Omental fat pad (tissue), 4 donors: ENCODE data around the gene ERCC3. TPM values are rescaled to one million over a fixed set of nuclear protein-coding genes. Genes with fewer than 3 reads are reported as not detected.
"Not testable (repeated sequence)": the region's sequence is repeated elsewhere in the genome, so short reads cannot be mapped to it uniquely, and the experiment has no call there.

Source experiments
- ATAC-seq: fragments of 150-250 bp; one replicate; pipeline ENCODE4 v1.9.1; 2016; ENCODE audit warnings: mild to moderate bottlenecking, moderate library complexity; ENCODE audit not compliant: low FRiP score
- DNase-seq: peaks from one replicate; pipeline ENCODE4 v3.0.0-alpha.2; 2019; ENCODE audit warnings: low spot score
- total RNA-seq, 4 donors: library from RNA; depleted of rRNA; stranded (reverse); fragments of >200 nt; gene quantifications; one replicate each; pipeline ENCODE4 v1.1.0, GENCODE V29; 2016
- TF ChIP-seq, protein P1 (sequence below), 3 donors: fragments of 450-650 bp; IDR thresholded peaks; one replicate each; pipeline ENCODE4 v1.5.1; 2016 to 2017; ENCODE audit warnings: antibody characterized with exemption in 3 of 3, mild to moderate bottlenecking in 3 of 3, moderate library complexity in 2 of 3

ERCC3 gene
- total RNA-seq, 4 donors from 2014 or later, result 27.7 to 58.8 (median 37.5) TPM

DNA sequence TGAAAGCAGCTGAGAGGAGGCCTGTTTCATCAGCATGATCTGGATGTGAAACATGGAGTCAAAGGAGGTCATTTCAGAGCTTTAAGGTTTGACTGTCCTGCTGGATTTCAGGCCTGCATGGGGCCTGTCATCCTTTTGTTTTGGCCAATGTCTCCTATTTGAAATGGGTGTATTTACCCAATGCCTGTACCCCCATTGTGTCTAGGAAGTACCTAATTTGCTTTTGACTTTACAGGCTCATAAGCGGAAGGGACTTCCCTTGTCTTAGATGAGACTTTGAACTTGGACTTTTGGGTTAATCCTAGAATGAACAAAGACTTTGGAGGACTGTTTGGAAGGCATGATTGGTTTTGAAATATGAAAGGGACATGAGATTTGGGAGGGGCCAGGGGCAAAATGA is 54.5 kb downstream of the ERCC3 start:
- no peak for ATAC-seq
- DNase-seq, result no peak

DNA sequence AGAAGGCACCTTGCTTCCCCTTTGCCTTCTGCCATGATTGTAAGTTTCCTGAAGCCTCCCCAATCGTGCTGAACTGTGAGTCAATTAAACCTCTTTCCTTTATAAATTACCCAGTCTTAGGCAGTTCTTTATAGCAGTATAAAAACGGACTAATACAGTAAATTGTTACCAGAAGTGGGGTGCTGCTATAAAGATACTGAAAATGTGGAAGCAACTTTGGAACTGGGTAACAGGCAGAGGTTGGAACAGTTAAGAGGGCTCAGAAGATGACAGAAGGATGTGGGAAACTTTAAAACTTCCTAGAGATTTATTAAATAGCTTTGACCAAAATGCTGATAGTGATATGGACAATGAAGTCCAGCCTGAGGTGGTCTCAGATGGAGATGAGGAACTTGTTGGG is 56.2 kb downstream of the ERCC3 start:
- ATAC-seq, DNase-seq: not testable (repeated sequence)

More for the DNA sequence above, 54.5 kb downstream of the ERCC3 start:
- TF ChIP-seq, protein P1, sequence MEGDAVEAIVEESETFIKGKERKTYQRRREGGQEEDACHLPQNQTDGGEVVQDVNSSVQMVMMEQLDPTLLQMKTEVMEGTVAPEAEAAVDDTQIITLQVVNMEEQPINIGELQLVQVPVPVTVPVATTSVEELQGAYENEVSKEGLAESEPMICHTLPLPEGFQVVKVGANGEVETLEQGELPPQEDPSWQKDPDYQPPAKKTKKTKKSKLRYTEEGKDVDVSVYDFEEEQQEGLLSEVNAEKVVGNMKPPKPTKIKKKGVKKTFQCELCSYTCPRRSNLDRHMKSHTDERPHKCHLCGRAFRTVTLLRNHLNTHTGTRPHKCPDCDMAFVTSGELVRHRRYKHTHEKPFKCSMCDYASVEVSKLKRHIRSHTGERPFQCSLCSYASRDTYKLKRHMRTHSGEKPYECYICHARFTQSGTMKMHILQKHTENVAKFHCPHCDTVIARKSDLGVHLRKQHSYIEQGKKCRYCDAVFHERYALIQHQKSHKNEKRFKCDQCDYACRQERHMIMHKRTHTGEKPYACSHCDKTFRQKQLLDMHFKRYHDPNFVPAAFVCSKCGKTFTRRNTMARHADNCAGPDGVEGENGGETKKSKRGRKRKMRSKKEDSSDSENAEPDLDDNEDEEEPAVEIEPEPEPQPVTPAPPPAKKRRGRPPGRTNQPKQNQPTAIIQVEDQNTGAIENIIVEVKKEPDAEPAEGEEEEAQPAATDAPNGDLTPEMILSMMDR (IDR thresholded peaks at IDR 0.05), result no peak

DNA sequence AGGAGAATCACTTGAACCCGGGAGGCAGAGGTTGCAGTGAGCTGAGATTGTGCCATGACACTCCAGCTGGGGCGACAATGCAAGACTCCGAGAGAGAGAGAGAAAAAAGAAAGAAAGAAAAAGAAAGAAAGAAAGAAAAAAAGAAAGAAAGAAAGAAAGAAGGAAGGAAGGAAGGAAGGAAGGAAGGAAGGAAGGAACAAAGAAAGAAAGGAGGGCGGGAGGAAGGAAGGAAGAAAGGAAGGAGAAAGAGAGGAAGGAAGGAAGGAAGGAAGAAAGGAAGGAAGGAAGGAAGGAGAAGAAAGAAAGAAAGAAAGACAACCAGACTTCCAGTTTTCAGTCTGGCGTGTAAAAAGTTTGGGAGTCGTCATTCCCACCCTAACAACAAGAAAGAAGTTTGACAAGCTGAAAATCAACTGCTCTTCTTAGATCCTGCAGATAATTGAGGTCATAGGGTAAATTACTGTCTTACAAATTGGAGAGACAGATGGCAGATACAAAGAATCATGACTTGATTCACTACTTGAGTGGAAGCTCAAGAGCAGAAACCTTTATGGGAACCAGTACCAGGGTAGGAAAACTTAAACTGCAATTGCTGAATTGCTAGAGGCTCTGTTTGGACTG is 58.8 kb downstream of the ERCC3 start:
- TF ChIP-seq, protein P1 (IDR thresholded peaks at IDR 0.05), result no peak
- ATAC-seq, result no peak
- DNase-seq, result no peak

DNA sequence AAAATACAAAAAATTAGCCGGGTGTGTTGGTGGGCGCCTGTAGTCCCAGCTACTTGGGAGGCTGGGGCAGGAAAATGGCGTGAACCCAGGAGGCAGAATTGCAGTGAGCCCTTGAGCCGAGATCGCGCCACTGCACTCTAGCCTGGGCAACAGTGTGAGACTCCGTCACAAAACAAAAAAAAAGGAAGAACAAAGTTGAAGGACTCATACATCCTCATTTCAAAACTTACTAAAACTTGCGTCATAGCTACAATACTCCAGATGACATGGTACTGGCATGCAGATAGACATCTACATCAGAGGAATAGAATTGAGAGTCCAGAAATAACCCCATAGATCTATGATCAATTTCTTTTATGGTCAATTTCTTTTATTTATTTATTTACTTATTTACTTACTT is 60.2 kb downstream of the ERCC3 start:
- TF ChIP-seq, protein P1 (IDR thresholded peaks at IDR 0.05), result no peak
- no peak for ATAC-seq
- DNase-seq, result no peak

DNA sequence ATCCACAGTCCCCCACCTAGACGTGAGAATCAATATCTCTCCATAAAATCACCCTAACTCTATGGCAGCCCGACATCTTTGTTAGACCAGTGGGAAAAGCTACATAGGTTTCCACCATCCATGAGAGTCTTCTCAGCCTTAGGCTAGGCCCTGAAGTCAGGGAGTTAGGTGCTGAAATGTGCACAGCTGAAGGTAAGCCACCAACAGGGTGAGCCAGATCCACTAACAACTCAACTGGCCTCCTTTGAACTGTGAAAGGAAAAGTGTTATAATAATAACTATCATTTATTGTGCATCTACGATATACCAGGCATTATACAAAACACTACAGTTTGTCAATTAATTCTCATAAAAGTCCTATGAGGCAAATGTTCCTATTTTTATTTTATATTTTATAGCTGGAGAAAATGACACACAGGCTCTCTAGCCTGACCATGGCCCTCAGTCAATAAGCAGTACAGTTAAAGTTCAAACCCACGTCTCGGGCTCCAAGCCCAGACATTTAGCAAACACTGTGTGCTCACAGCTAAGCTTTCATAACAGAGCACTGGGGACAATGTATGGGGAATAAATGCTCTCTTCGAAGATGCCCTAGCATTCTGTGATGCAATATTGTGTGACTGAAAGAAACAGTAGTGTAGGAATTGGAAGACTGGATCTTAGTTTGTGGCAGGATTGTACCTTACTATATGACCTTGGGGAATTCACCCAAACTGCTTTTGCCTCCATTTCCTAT is 62.6 kb downstream of the ERCC3 start:
- TF ChIP-seq, protein P1 (IDR thresholded peaks at IDR 0.05), result no peak

DNA sequence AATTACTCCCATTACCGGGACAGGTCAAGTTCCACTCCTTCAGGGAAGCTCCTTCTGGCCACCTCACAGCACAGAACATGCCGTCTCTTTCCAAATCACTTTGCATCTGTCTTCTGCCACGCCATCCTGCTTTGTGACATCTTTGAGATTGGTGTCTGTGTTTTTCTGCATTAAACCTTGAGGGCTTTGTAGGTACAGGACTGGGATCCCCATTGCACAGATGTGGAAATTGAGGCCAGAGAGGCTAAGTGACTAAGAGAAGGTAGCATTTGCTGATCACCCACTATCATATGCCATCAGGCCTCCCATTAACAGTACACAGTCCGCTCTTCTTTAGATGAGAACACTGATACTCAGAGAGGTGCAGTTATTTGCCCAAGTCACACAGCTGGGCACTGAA is 64.4 kb downstream of the ERCC3 start:
- DNase-seq (no peak), ATAC-seq (no peak)
- TF ChIP-seq, protein P1 (IDR thresholded peaks at IDR 0.05), result no peak

More for the DNA sequence above, 62.6 kb downstream of the ERCC3 start:
- DNase-seq, result no peak
- no peak for ATAC-seq

DNA sequence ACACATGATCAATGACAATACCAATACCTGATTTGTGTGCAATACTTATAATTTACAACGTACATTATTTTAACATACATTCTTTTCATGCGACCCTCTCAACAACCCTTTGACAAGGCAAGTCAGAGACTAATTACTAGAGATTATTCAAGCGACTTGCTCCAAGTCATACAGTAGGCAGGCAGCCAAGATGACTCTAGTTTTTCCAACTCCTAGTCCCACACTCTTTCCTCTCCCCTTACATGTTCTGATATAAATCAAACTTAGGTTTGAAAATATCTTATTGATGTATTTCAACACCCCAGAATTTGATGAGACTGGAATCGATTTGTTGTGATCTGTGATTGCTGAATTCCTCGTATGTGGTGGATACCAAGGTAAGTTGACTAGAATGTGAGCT is 65.8 kb downstream of the ERCC3 start:
- no peak for ATAC-seq
- DNase-seq, result no peak
- TF ChIP-seq, protein P1 (IDR thresholded peaks at IDR 0.05), result no peak

DNA sequence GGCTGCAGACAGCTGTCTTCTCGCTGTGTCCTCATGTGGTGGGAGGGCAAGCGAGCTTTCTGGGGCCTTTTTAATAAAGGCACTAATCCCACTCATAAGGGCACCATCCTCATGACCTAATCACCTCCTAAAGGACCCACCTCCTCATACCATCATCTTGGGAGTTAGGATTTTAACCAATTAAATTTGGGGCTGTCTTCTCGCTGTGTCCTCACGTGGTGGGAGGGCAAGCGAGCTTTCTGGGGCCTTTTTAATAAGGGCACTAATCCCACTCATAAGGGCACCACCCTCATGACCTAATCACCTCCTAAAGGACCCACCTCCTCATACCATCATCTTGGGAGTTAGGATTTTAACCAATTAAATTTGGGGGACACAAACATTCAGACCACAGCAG is 66.7 kb downstream of the ERCC3 start:
- ATAC-seq, result not testable (repeated sequence)

More for the DNA sequence above, 66.7 kb downstream of the ERCC3 start:
- not testable (repeated sequence) for DNase-seq
